Hematopoietic multipotent progenitor cell treated with erythropoietin and hydrocortisone succinate and interleukin-3 and kit ligand, for 8 days (in vitro differentiated cells): ENCODE results near the gene FAM193A.
"Not testable (repeated sequence)": the region's sequence is repeated elsewhere in the genome, so short reads cannot be mapped to it uniquely, and the experiment has no call there.

Experiments
- DNase-seq: peaks from one replicate; pipeline ENCODE4 v3.0.0-alpha.2; 2015

FAM193A gene

GRCh38 chr4:2697995-2698414 is 161.6 kb downstream of the FAM193A start:
- DNase-seq = no peak

- no peak for DNase-seq
These were observed 162.1 kb downstream of the FAM193A start for GRCh38 chr4:2698504-2698903.

GRCh38 chr4:2698951-2699505 is 162.6 kb downstream of the FAM193A start:
- no peak for DNase-seq

- DNase-seq = no peak
These were observed 163.1 kb downstream of the FAM193A start for GRCh38 chr4:2699534-2699933.

GRCh38 chr4:2700031-2700430 is 163.6 kb downstream of the FAM193A start:
- DNase-seq = no peak

GRCh38 chr4:2702361-2702760 is 165.9 kb downstream of the FAM193A start:
- no peak for DNase-seq

- DNase-seq = no peak
These were observed 166.3 kb downstream of the FAM193A start for GRCh38 chr4:2702770-2703169.

GRCh38 chr4:2712261-2712842 is 175.9 kb downstream of the FAM193A start:
- peak; percentile 32 for DNase-seq

GRCh38 chr4:2713337-2713736 is 176.9 kb downstream of the FAM193A start:
- no peak for DNase-seq

- DNase-seq = no peak
These were observed 177.8 kb downstream of the FAM193A start for GRCh38 chr4:2714061-2714770.

- no peak for DNase-seq
These were observed 178.5 kb downstream of the FAM193A start for GRCh38 chr4:2714918-2715317.

GRCh38 chr4:2715426-2715825 is 179.0 kb downstream of the FAM193A start:
- DNase-seq = no peak

GRCh38 chr4:2716236-2716635 is 179.8 kb downstream of the FAM193A start:
- no peak for DNase-seq

GRCh38 chr4:2721586-2721985 is 185.1 kb downstream of the FAM193A start:
- no peak for DNase-seq

- DNase-seq = no peak
These were observed 185.6 kb downstream of the FAM193A start for GRCh38 chr4:2722033-2722432.

- no peak for DNase-seq
These were observed 187.3 kb downstream of the FAM193A start for GRCh38 chr4:2723751-2724150.

- no peak for DNase-seq
These were observed 188.9 kb downstream of the FAM193A start for GRCh38 chr4:2725380-2725779.

- DNase-seq = not testable (repeated sequence)
These were observed 190.4 kb downstream of the FAM193A start for GRCh38 chr4:2726881-2727280.

GRCh38 chr4:2728221-2728620 is 191.8 kb downstream of the FAM193A start:
- DNase-seq = no peak

GRCh38 chr4:2728806-2729532 is 192.5 kb downstream of the FAM193A start:
- DNase-seq = no peak

- no peak for DNase-seq
These were observed 193.1 kb downstream of the FAM193A start for GRCh38 chr4:2729533-2729875.

GRCh38 chr4:2731907-2732317 is 195.5 kb downstream of the FAM193A start:
- DNase-seq = no peak

- no peak for DNase-seq
These were observed 196.1 kb downstream of the FAM193A start for GRCh38 chr4:2732526-2732925.
